PC-9 (cell line): ENCODE results near the gene SPDYE17. TPM values are rescaled to one million over a fixed set of nuclear protein-coding genes. Genes with fewer than 3 reads are reported as not detected.
"Not testable (repeated sequence)": the region's sequence is repeated elsewhere in the genome, so short reads cannot be mapped to it uniquely, and the experiment has no call there.

Experiments used
- BruUV-seq: library from RNA; stranded (reverse); fragments of 400-500 nt; replicated peaks from 2 replicates; lab custom pipeline; 2021; lab: Mats Ljungman, UMichigan
- CTCF ChIA-PET: fragments of 300-600 bp; sonication (Branson Sonifier 250); formaldehyde crosslinking; loops from one replicate; lab custom pipeline; 2022; ENCODE audit warnings: antibody characterized with exemption; lab: Charles Lee
- POLR2A ChIA-PET: fragments of 300-600 bp; sonication (Branson Sonifier 250); formaldehyde crosslinking; loops from one replicate; lab custom pipeline; 2022; ENCODE audit warnings: antibody characterized with exemption; ENCODE audit not compliant: unreplicated experiment; lab: Charles Lee
- DNase-seq, 2 experiments: peaks; one replicate each; pipeline versions ENCODE4 v3.0.0 to v3.0.0-alpha.2; 2015 to 2022; ENCODE audit warnings: mixed read lengths in 1 of 2
- H2AFZ ChIP-seq: fragments of 200-600 bp; sonication (generic); 2 replicates; pipeline ENCODE4 v1.8.1; 2017; ENCODE audit warnings: antibody characterized with exemption
- H3F3A ChIP-seq: fragments of 200-600 bp; sonication (generic); 2 replicates; pipeline ENCODE4 v1.8.1; 2017; ENCODE audit warnings: antibody characterized with exemption, mild to moderate bottlenecking, low read depth; ENCODE audit not compliant: insufficient read depth
- H3K27ac ChIP-seq: fragments of 200-600 bp; sonication (generic); 2 replicates; pipeline ENCODE4 v1.6.1; 2016; ENCODE audit warnings: mixed run types
- H3K27me3 ChIP-seq: fragments of 200-600 bp; sonication (generic); 2 replicates; pipeline ENCODE4 v1.6.1; 2016; ENCODE audit warnings: low read depth, mixed run types; ENCODE audit not compliant: insufficient read depth
- H3K36me3 ChIP-seq: fragments of 200-600 bp; sonication (generic); 2 replicates; pipeline ENCODE4 v1.6.1; 2016; ENCODE audit warnings: low read depth, mixed run types
- H3K4me1 ChIP-seq: fragments of 200-600 bp; sonication (generic); replicated peaks from 2 replicates; pipeline ENCODE4 v1.6.1; 2016; ENCODE audit warnings: mixed run types; ENCODE audit not compliant: insufficient read depth
- H3K4me2 ChIP-seq: fragments of 200-600 bp; sonication (generic); 2 replicates; pipeline ENCODE4 v1.6.1; 2017; ENCODE audit warnings: mixed run types
- H3K4me3 ChIP-seq: fragments of 200-600 bp; sonication (generic); 2 replicates; pipeline ENCODE4 v1.6.1; 2016; ENCODE audit warnings: mixed run types
- H3K79me2 ChIP-seq: fragments of 200-600 bp; sonication (generic); 2 replicates; pipeline ENCODE4 v1.6.1; 2017; ENCODE audit warnings: low read depth, mixed run types
- H3K9me2 ChIP-seq: fragments of 200-600 bp; sonication (generic); 2 replicates; pipeline ENCODE4 v1.8.1; 2017; ENCODE audit warnings: mild to moderate bottlenecking; ENCODE audit not compliant: insufficient read depth
- H3K9me3 ChIP-seq: fragments of 200-600 bp; sonication (generic); 2 replicates; pipeline ENCODE4 v1.8.1; 2016; ENCODE audit warnings: low read depth; ENCODE audit not compliant: insufficient read depth
- H4K20me1 ChIP-seq: fragments of 200-600 bp; sonication (generic); 2 replicates; pipeline ENCODE4 v1.8.1; 2017; ENCODE audit not compliant: insufficient read depth
- CTCF ChIP-seq: fragments of 200-600 bp; sonication (generic); conservative IDR thresholded peaks from 2 replicates; pipeline ENCODE4 v1.6.1; 2017; ENCODE audit warnings: mixed run types, antibody characterized with exemption, mild to moderate bottlenecking, moderate library complexity
- EZH2 ChIP-seq: fragments of 200-600 bp; sonication (generic); IDR thresholded peaks from 2 replicates; pipeline ENCODE4 v1.8.0; 2017; ENCODE audit warnings: antibody characterized with exemption, low read depth
- intact Hi-C: fragments of 100-400 bp; cut with micrococcal nuclease; formaldehyde crosslinking; loops from one replicate; pipeline ENCODE4 v1.10.0; 2022; ENCODE audit not compliant: unreplicated experiment
- total RNA-seq: library from RNA; stranded (reverse); gene quantifications from 2 replicates; pipeline ENCODE4 v1.2.3, GENCODE V29; 2021

SPDYE17 gene
- total RNA-seq, 1 experiment from 2014 or later, result not detected

DNA sequence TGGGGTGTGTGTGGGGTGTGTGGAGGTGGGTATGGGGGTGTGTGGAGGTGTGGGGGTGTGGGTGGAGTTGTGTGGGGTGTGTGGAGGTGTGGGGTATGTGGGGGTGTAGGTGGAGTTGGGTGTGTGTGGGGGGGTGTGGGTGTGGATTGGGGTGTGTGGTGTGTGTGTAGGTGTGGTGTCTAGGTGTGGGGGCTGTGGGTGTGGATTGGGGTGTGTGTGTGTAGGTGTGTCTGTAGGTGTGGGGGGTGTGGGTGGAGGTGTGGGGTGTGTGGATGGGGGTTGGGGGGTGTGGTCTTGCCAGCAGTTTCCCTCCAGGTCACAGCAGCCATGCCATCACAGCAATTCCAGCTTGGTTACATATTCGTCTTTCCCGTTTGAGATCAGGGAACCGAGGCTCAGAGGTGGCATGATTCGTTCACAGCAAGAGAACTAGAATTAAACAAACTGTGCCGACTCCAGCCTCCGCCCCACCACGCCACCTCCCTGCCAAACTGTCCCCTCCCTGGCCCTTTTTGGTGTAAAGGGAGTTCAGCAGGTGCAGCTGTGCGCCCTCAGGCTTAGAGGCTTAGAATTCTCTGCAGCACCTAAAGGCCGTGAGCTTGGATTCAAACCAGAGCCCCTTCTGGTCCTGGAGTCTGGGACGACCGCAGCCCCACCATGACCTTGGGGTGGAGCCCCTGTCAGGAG, 33.3 kb downstream of the SPDYE17 start:
- H3K36me3 ChIP-seq, H3K4me3 ChIP-seq, H3K9me3 ChIP-seq, H3F3A ChIP-seq, H3K79me2 ChIP-seq, H3K27ac ChIP-seq, H3K4me2 ChIP-seq, BruUV-seq, H3K27me3 ChIP-seq, POLR2A ChIA-PET, H3K9me2 ChIP-seq, H2AFZ ChIP-seq, H4K20me1 ChIP-seq: not testable (repeated sequence)
- peak; percentile 33 to 61 for DNase-seq
- H3K4me1 ChIP-seq, result peaks cover 26% of the 10 kb centered on the region
- CTCF ChIA-PET, result interaction anchor here (0.5 kb wide), 1 partner anchor 499 kb away, joined by 5 read pairs; no protein-coding TSS in a partner anchor
- intact Hi-C loops, result loop anchor here (2.0 kb wide), 1 partner anchor 492 kb away; no protein-coding TSS in a partner anchor

DNA sequence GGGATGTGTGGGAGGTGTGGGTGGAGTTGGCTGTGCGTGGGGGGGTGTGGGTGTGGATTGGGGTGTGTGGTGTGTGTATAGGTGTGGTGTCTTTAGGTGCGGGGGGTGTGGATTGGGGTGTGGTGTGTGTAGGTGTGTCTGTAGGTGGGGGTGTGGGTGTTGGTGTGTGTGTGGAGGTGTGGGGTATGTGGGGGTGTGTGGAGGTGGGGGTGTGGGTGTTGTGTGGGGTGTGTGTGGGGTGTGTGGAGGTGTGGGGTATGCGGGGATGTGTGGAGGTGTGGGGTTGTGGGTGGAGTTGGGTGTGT, 33.9 kb downstream of the SPDYE17 start:
- H3K36me3 ChIP-seq, result no peaks in the 10 kb centered on the region
- H3K4me3 ChIP-seq, result no peak overlapping the region
- no peaks in the 10 kb centered on the region for H3K9me2 ChIP-seq
- H3F3A ChIP-seq, result no peaks in the 10 kb centered on the region
- no peaks in the 10 kb centered on the region for H3K79me2 ChIP-seq
- H3K4me2 ChIP-seq, result no peak overlapping the region
- intact Hi-C loops, result loop anchor here (2.0 kb wide), 1 partner anchor 491 kb away; no protein-coding TSS in a partner anchor
- no peaks in the 10 kb centered on the region for H3K9me3 ChIP-seq
- H3K27ac ChIP-seq, result no peak overlapping the region
- no peak for DNase-seq
- ChIA-PET POLR2A (no interaction called here), CTCF (no interaction called here)
- no peak for TF ChIP-seq EZH2
- TF ChIP-seq CTCF, result no peak
- H2AFZ ChIP-seq, result no peak overlapping the region
- BruUV-seq, result no TSS peak
- H3K4me1 ChIP-seq, result peaks cover 24% of the 10 kb centered on the region
- no peaks in the 10 kb centered on the region for H3K27me3 ChIP-seq
- H4K20me1 ChIP-seq, result no peaks in the 10 kb centered on the region

DNA sequence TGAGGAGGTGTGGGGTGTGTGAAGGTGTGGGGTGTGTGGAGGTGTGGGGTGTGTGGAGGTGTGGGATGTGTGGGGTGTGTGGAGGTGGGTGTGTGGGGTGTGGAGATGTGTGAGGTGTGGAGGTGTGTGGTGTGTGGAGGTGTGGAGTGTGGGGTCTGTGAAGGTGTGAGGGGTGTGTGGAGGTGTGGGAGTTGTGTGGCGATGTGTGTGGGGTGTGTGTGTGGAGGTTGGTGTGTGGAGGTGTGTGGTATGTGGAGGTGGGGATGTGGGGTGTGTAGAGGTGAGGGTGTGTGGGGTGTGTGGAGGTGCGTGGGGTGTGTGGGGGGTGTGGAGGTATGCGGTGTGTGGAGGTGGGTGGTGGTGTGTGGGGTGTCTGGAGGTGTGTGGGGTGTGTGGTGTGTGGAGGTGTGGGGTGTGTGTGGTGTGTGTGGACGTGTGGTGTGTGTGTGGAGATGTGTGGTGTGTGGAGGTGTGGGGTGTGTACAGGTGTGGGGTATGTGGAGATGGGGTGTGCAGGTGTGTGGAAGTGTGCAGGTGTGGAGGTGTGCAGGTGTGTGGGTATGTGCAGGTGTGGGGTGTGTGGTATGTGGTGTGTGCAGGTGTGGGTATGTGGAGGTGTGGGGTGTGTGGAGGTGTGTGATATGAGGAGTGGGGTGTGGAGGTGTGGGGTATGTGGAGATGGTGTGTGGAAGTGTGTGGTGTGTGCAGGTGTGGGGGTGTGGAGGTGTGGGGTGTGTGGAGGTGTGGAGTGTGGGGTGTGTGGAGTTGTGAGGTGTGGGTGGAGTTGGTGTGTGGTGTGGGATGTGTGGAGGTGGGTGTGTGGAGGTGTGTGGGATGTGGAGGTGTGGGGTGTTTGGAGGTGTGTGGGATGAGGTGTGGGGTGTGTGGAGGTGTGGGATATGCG, 34.5 kb downstream of the SPDYE17 start:
- TF ChIP-seq EZH2, result no peak
- TF ChIP-seq CTCF, result no peak
- peaks cover 18% of the 10 kb centered on the region for H3K4me1 ChIP-seq
- H3K9me3 ChIP-seq, result no peaks in the 10 kb centered on the region
- no peak for DNase-seq
- H3K4me3 ChIP-seq, result no peak overlapping the region
- H3K4me2 ChIP-seq, result no peak overlapping the region
- CTCF ChIA-PET, result no interaction called here
- intact Hi-C loops, result loop anchor here (2.0 kb wide), 1 partner anchor 491 kb away; no protein-coding TSS in a partner anchor
- no peaks in the 10 kb centered on the region for H3K9me2 ChIP-seq
- no peaks in the 10 kb centered on the region for H4K20me1 ChIP-seq
- no peaks in the 10 kb centered on the region for H3K27me3 ChIP-seq
- no peaks in the 10 kb centered on the region for H3K36me3 ChIP-seq
- POLR2A ChIA-PET, result no interaction called here
- no TSS peak for BruUV-seq
- no peak overlapping the region for H3K27ac ChIP-seq
- no peaks in the 10 kb centered on the region for H3F3A ChIP-seq
- H2AFZ ChIP-seq, result no peak overlapping the region
- H3K79me2 ChIP-seq, result no peaks in the 10 kb centered on the region

- H3K4me2 ChIP-seq, H3F3A ChIP-seq, DNase-seq, H3K36me3 ChIP-seq, H3K27ac ChIP-seq, H3K9me3 ChIP-seq, H4K20me1 ChIP-seq, POLR2A ChIA-PET, H3K4me3 ChIP-seq, H2AFZ ChIP-seq, H3K9me2 ChIP-seq, H3K27me3 ChIP-seq, BruUV-seq, CTCF ChIA-PET, H3K79me2 ChIP-seq, intact Hi-C loops: not testable (repeated sequence)
- peaks cover 11% of the 10 kb centered on the region for H3K4me1 ChIP-seq
These were observed 35.2 kb downstream of the SPDYE17 start for GRCh38 chr7:76996932-76997331.

GRCh38 chr7:76994286-76994685, 37.9 kb downstream of the SPDYE17 start:
- DNase-seq, H3K27ac ChIP-seq, H4K20me1 ChIP-seq, H3K4me3 ChIP-seq, H3K4me2 ChIP-seq, H3K9me3 ChIP-seq, H3K27me3 ChIP-seq, intact Hi-C loops, H3F3A ChIP-seq, H2AFZ ChIP-seq, CTCF ChIA-PET, H3K4me1 ChIP-seq, H3K36me3 ChIP-seq, H3K79me2 ChIP-seq, POLR2A ChIA-PET, H3K9me2 ChIP-seq, BruUV-seq: not testable (repeated sequence)
